Measurements from ENCODE around the gene PDLIM4.

- TF ChIP-seq, protein P1, sequence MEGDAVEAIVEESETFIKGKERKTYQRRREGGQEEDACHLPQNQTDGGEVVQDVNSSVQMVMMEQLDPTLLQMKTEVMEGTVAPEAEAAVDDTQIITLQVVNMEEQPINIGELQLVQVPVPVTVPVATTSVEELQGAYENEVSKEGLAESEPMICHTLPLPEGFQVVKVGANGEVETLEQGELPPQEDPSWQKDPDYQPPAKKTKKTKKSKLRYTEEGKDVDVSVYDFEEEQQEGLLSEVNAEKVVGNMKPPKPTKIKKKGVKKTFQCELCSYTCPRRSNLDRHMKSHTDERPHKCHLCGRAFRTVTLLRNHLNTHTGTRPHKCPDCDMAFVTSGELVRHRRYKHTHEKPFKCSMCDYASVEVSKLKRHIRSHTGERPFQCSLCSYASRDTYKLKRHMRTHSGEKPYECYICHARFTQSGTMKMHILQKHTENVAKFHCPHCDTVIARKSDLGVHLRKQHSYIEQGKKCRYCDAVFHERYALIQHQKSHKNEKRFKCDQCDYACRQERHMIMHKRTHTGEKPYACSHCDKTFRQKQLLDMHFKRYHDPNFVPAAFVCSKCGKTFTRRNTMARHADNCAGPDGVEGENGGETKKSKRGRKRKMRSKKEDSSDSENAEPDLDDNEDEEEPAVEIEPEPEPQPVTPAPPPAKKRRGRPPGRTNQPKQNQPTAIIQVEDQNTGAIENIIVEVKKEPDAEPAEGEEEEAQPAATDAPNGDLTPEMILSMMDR (conservative IDR thresholded peaks at IDR 0.05; ENCODE audit: low read length), result no peak
- TF ChIP-seq EZH2phosphoT487 (IDR thresholded peaks at IDR 0.05; ENCODE audit: borderline replicate concordance, low read depth, low read length), result no peak
Observed at GRCh38 chr5:132258102-132259068, 889 bp downstream of the PDLIM4 start.

All from OCI-LY7 (cell line).